Measurements from ENCODE around the gene TRIM56. TPM values are rescaled to one million over a fixed set of nuclear protein-coding genes. Genes with fewer than 3 reads are reported as not detected.
"Not testable (repeated sequence)": the region's sequence is repeated elsewhere in the genome, so short reads cannot be mapped to it uniquely, and the experiment has no call there.

TRIM56 gene
- total RNA-seq = 10 to 100 TPM; 29.1 to 31.9 TPM
- polyA plus RNA-seq = 22.0 TPM

- Histone ChIP-seq H3K27ac (ENCODE audit: low read depth, low read length) (peak within 1 kb of the TSS; percentile 97), H3K4me1 (ENCODE audit: insufficient read depth, low read length) (peaks cover 26% of the 10 kb centered on the region), H3K36me3 (ENCODE audit: insufficient read depth, low read length) (peaks cover 8% of the 10 kb centered on the region), H3K9me3 (ENCODE audit: low read length) (no peaks in the 10 kb centered on the region), H3K4me3 (ENCODE audit: low read length) (peak within 1 kb of the TSS; percentile 85), H3K27me3 (ENCODE audit: insufficient read depth, low read length, poor library complexity, severe bottlenecking) (no peaks in the 10 kb centered on the region)
- H3K27ac Mint-ChIP-seq = peak within 1 kb of the TSS; percentile 95 to 100 (median 99)
- H3K4me3 Mint-ChIP-seq = peak within 1 kb of the TSS; percentile 97 to 100 (median 99)
- ChIA-PET CTCF (interaction anchor here (1.0 to 2.2 kb wide), 8 partner anchors 8 to 380 kb away, joined by 3 to 8 read pairs (median 3); partner anchors contain the start of gene POP7), POLR2A (interaction anchor here (0.5 to 1.7 kb wide), 6 partner anchors 8 to 210 kb away, joined by 4 to 8 read pairs (median 4); partner anchors contain the start of genes SRRT and UFSP1)
- no peaks in the 10 kb centered on the region for H3K27me3 Mint-ChIP-seq
- DNase-seq = peak; percentile 68 to 85 (median 70)
- H3K4me1 Mint-ChIP-seq = peaks cover 22 to 46% (median 26%) of the 10 kb centered on the region in 3 donors
- peaks cover 0 to 35% (median 0%) of the 10 kb centered on the region in 3 donors for H3K36me3 Mint-ChIP-seq
- H3K9me3 Mint-ChIP-seq = no peaks in the 10 kb centered on the region
Observed at GRCh38 chr7:101085162-101085964, at the start of gene TRIM56. Gene TRIM56 (plus strand): TSS chr7:101085481. CDS start chr7:101087313, 1,832 bp downstream.

GRCh38 chr7:101035941-101036340 is 49.3 kb upstream of the TRIM56 start:
- no peak overlapping the region for H3K27ac ChIP-seq (ENCODE audit: low read depth, low read length)
- Mint-ChIP-seq H3K4me3 (no peak overlapping the region), H3K4me1 (no peaks in the 10 kb centered on the region), H3K27ac (no peak overlapping the region), H3K9me3 (no peaks in the 10 kb centered on the region), H3K27me3 (no peaks in the 10 kb centered on the region), H3K36me3 (no peaks in the 10 kb centered on the region)
- ChIA-PET POLR2A (no interaction called here), CTCF (no interaction called here)
- no peaks in the 10 kb centered on the region for H3K4me1 ChIP-seq (ENCODE audit: insufficient read depth, low read length)
- H3K4me3 ChIP-seq (ENCODE audit: low read length) = no peak overlapping the region
- no peaks in the 10 kb centered on the region for H3K9me3 ChIP-seq (ENCODE audit: low read length)
- no peaks in the 10 kb centered on the region for H3K36me3 ChIP-seq (ENCODE audit: insufficient read depth, low read length)
- DNase-seq = no peak
- no peaks in the 10 kb centered on the region for H3K27me3 ChIP-seq (ENCODE audit: insufficient read depth, low read length, poor library complexity, severe bottlenecking)

GRCh38 chr7:101041283-101041682 is 44.0 kb upstream of the TRIM56 start:
- H3K27ac Mint-ChIP-seq; H3K4me3 Mint-ChIP-seq; CTCF ChIA-PET; DNase-seq; H3K4me3 ChIP-seq (ENCODE audit: low read length); H3K9me3 ChIP-seq (ENCODE audit: low read length); H3K27ac ChIP-seq (ENCODE audit: low read depth, low read length); H3K27me3 ChIP-seq (ENCODE audit: insufficient read depth, low read length, poor library complexity, severe bottlenecking); H3K36me3 Mint-ChIP-seq; H3K27me3 Mint-ChIP-seq; H3K9me3 Mint-ChIP-seq; POLR2A ChIA-PET; H3K4me1 ChIP-seq (ENCODE audit: insufficient read depth, low read length); H3K36me3 ChIP-seq (ENCODE audit: insufficient read depth, low read length); H3K4me1 Mint-ChIP-seq: not testable (repeated sequence)

GRCh38 chr7:101058355-101058754 is 26.9 kb upstream of the TRIM56 start:
- no peaks in the 10 kb centered on the region for H3K36me3 ChIP-seq (ENCODE audit: insufficient read depth, low read length)
- H3K27ac Mint-ChIP-seq = no peak overlapping the region
- peaks cover 22 to 51% of the 10 kb centered on the region in 2 donors for H3K27me3 Mint-ChIP-seq
- no peak overlapping the region for H3K27ac ChIP-seq (ENCODE audit: low read depth, low read length)
- H3K4me3 ChIP-seq (ENCODE audit: low read length) = no peak overlapping the region
- H3K36me3 Mint-ChIP-seq = no peaks in the 10 kb centered on the region
- peaks cover 0 to 2% (median 0%) of the 10 kb centered on the region in 5 donors for H3K9me3 Mint-ChIP-seq
- H3K27me3 ChIP-seq (ENCODE audit: insufficient read depth, low read length, poor library complexity, severe bottlenecking) = peaks cover 7% of the 10 kb centered on the region
- ChIA-PET CTCF (interaction anchor here (0.6 to 2.3 kb wide), 11 partner anchors 22 to 353 kb away, joined by 3 to 14 read pairs (median 4); partner anchors contain the start of genes ACHE, POP7, SLC12A9 and UFSP1), POLR2A (no interaction called here)
- H3K4me1 ChIP-seq (ENCODE audit: insufficient read depth, low read length) = no peaks in the 10 kb centered on the region
- no peak overlapping the region for H3K4me3 Mint-ChIP-seq
- peak; percentile 24 to 61 (median 40) for DNase-seq
- peaks cover 0 to 4% (median 0%) of the 10 kb centered on the region in 3 donors for H3K4me1 Mint-ChIP-seq
- no peaks in the 10 kb centered on the region for H3K9me3 ChIP-seq (ENCODE audit: low read length)

GRCh38 chr7:101059620-101059942 is 25.7 kb upstream of the TRIM56 start:
- Histone ChIP-seq H3K27ac (ENCODE audit: low read depth, low read length) (no peak overlapping the region), H3K27me3 (ENCODE audit: insufficient read depth, low read length, poor library complexity, severe bottlenecking) (peaks cover 7% of the 10 kb centered on the region), H3K36me3 (ENCODE audit: insufficient read depth, low read length) (no peaks in the 10 kb centered on the region), H3K9me3 (ENCODE audit: low read length) (no peaks in the 10 kb centered on the region), H3K4me3 (ENCODE audit: low read length) (no peak overlapping the region), H3K4me1 (ENCODE audit: insufficient read depth, low read length) (no peaks in the 10 kb centered on the region)
- Mint-ChIP-seq H3K4me1 (peaks cover 0 to 4% (median 0%) of the 10 kb centered on the region in 3 donors), H3K27me3 (peaks cover 22 to 55% of the 10 kb centered on the region in 2 donors), H3K27ac (peak overlapping the region in 1 of 8 donors; percentile 31), H3K9me3 (peaks cover 0 to 2% (median 0%) of the 10 kb centered on the region in 5 donors), H3K36me3 (no peaks in the 10 kb centered on the region), H3K4me3 (no peak overlapping the region)
- CTCF ChIA-PET = interaction anchor here (1.5 to 2.3 kb wide), 3 partner anchors 102 to 208 kb away, joined by 6 to 7 read pairs (median 6); partner anchors contain the start of gene SLC12A9
- POLR2A ChIA-PET = interaction anchor here (0.7 kb wide), 1 partner anchor 26 kb away, joined by 4 read pairs; no protein-coding TSS in a partner anchor
- DNase-seq = no peak

- no peaks in the 10 kb centered on the region for H3K36me3 Mint-ChIP-seq
- CTCF ChIA-PET = interaction anchor here (1.8 kb wide), 1 partner anchor 166 kb away, joined by 6 read pairs; no protein-coding TSS in a partner anchor
- DNase-seq = no peak
- peaks cover 0 to 2% (median 0%) of the 10 kb centered on the region in 5 donors for H3K9me3 Mint-ChIP-seq
- no peaks in the 10 kb centered on the region for H3K4me1 ChIP-seq (ENCODE audit: insufficient read depth, low read length)
- H3K4me3 ChIP-seq (ENCODE audit: low read length) = no peak overlapping the region
- POLR2A ChIA-PET = no interaction called here
- no peaks in the 10 kb centered on the region for H3K36me3 ChIP-seq (ENCODE audit: insufficient read depth, low read length)
- peaks cover 20 to 60% of the 10 kb centered on the region in 2 donors for H3K27me3 Mint-ChIP-seq
- H3K27me3 ChIP-seq (ENCODE audit: insufficient read depth, low read length, poor library complexity, severe bottlenecking) = peaks cover 7% of the 10 kb centered on the region
- H3K9me3 ChIP-seq (ENCODE audit: low read length) = no peaks in the 10 kb centered on the region
- H3K4me1 Mint-ChIP-seq = peaks cover 0 to 4% (median 0%) of the 10 kb centered on the region in 3 donors
- H3K4me3 Mint-ChIP-seq = no peak overlapping the region
- no peak overlapping the region for H3K27ac Mint-ChIP-seq
- H3K27ac ChIP-seq (ENCODE audit: low read depth, low read length) = no peak overlapping the region
Observed at GRCh38 chr7:101060992-101061391, 24.3 kb upstream of the TRIM56 start.

- H3K4me1 ChIP-seq (ENCODE audit: insufficient read depth, low read length); DNase-seq; H3K27me3 ChIP-seq (ENCODE audit: insufficient read depth, low read length, poor library complexity, severe bottlenecking); H3K4me3 Mint-ChIP-seq; H3K9me3 Mint-ChIP-seq; CTCF ChIA-PET; H3K27ac ChIP-seq (ENCODE audit: low read depth, low read length); H3K4me3 ChIP-seq (ENCODE audit: low read length); H3K36me3 ChIP-seq (ENCODE audit: insufficient read depth, low read length); H3K4me1 Mint-ChIP-seq; H3K36me3 Mint-ChIP-seq; POLR2A ChIA-PET; H3K9me3 ChIP-seq (ENCODE audit: low read length): not testable (repeated sequence)
- Mint-ChIP-seq H3K27ac (peak overlapping the region in 1 of 8 donors; percentile 55), H3K27me3 (peaks cover 29 to 49% of the 10 kb centered on the region in 2 donors)
Observed at GRCh38 chr7:101064176-101064550, 21.1 kb upstream of the TRIM56 start.

GRCh38 chr7:101065162-101065561 is 20.1 kb upstream of the TRIM56 start:
- H3K4me3 Mint-ChIP-seq; H3K36me3 ChIP-seq (ENCODE audit: insufficient read depth, low read length); POLR2A ChIA-PET; H3K27me3 ChIP-seq (ENCODE audit: insufficient read depth, low read length, poor library complexity, severe bottlenecking); CTCF ChIA-PET; H3K4me3 ChIP-seq (ENCODE audit: low read length); H3K9me3 Mint-ChIP-seq; DNase-seq; H3K9me3 ChIP-seq (ENCODE audit: low read length); H3K36me3 Mint-ChIP-seq; H3K27ac ChIP-seq (ENCODE audit: low read depth, low read length); H3K27ac Mint-ChIP-seq; H3K4me1 Mint-ChIP-seq; H3K4me1 ChIP-seq (ENCODE audit: insufficient read depth, low read length): not testable (repeated sequence)
- H3K27me3 Mint-ChIP-seq = peaks cover 29 to 51% of the 10 kb centered on the region in 2 donors
